Amygdala (tissue), 56 donors: ENCODE measurements around the gene DNPEP.
"Not testable (repeated sequence)": the region's sequence is repeated elsewhere in the genome, so short reads cannot be mapped to it uniquely, and the experiment has no call there.

Experiments
- DNase-seq, 56 donors: peaks; one replicate each; lab custom pipeline; 2025; lab: John Stamatoyannopoulos, UW

Gene DNPEP

GRCh38 chr2:219419331-219420197, 31.9 kb upstream of the DNPEP start:
- no peak for DNase-seq

DNA sequence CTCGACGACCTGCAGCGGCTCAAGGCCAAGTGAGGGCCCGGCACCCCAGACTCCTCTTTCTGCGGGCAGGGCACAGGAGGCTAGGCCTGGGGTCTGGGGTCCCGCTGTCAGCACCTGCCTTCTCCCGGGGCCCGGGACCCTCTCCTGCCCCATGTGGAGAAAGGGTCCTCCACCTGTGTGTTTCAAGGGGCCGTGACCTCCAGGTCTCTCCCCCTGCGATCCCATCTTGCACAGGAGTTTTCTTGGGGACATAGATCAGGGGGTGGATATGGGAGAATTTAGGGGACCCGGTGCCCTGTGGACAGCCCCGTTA, 31.3 kb upstream of the DNPEP start:
- no peak for DNase-seq

- DNase-seq: no peak
These were observed 30.7 kb upstream of the DNPEP start, which contains the start of gene DES for GRCh38 chr2:219418155-219419011. Gene DES, plus strand, starts transcription at chr2:219418377. Its CDS starts 86 bp downstream, at chr2:219418463.

DNA sequence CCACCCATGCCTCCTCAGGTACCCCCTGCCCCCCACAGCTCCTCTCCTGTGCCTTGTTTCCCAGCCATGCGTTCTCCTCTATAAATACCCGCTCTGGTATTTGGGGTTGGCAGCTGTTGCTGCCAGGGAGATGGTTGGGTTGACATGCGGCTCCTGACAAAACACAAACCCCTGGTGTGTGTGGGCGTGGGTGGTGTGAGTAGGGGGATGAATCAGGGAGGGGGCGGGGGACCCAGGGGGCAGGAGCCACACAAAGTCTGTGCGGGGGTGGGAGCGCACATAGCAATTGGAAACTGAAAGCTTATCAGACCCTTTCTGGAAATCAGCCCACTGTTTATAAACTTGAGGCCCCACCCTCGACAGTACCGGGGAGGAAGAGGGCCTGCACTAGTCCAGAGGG, 29.7 kb upstream of the DNPEP start:
- DNase-seq: peak in 1 of 56 donors; percentile 29

GRCh38 chr2:219416938-219417337, 29.2 kb upstream of the DNPEP start:
- no peak for DNase-seq

DNA sequence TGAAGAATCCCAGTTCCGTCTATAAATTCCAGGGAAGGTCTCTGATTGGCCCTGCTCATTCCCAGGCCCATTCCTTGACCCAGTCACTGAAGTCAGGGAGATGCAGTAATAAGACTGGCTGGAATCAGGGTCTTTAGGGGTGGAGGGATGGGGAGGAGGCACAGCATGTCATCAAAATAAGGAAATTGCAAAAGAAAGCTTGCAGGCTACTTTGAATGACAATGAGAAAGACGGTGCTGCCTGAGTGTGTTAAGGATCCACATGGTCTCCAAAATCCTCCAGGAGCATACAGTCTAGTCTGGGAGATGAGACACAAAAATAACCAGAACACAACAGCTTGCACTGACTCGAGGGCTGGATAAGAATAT, 28.5 kb upstream of the DNPEP start:
- DNase-seq: peak in 5 of 56 donors; percentile 7 to 19 (median 11)

GRCh38 chr2:219415580-219416234, 28.0 kb upstream of the DNPEP start:
- no peak for DNase-seq

DNA sequence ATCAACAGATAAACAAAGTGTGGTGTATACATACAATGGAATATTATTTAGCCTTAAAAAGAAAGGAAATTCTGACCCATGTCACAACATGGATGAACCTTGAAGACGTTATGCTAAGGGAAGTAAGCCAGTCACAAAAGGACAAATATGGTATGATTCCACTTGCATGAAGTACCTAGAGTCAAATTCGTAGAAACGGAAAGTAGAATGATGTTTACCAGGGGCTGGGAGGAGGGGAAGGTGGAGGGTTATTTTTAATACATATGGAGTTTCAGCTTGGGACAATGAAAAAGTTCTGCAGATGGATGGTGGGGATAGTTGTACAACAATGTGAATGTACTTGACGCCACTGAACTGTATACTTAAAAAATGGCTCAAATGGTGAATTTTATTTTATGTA, 27.1 kb upstream of the DNPEP start:
- no peak for DNase-seq

- DNase-seq: no peak
These were observed 22.7 kb upstream of the DNPEP start for GRCh38 chr2:219410390-219410789.

GRCh38 chr2:219409619-219410018, 21.9 kb upstream of the DNPEP start:
- no peak for DNase-seq

GRCh38 chr2:219408631-219409030, 20.9 kb upstream of the DNPEP start:
- DNase-seq: no peak

GRCh38 chr2:219408204-219408603, 20.5 kb upstream of the DNPEP start:
- no peak for DNase-seq

DNA sequence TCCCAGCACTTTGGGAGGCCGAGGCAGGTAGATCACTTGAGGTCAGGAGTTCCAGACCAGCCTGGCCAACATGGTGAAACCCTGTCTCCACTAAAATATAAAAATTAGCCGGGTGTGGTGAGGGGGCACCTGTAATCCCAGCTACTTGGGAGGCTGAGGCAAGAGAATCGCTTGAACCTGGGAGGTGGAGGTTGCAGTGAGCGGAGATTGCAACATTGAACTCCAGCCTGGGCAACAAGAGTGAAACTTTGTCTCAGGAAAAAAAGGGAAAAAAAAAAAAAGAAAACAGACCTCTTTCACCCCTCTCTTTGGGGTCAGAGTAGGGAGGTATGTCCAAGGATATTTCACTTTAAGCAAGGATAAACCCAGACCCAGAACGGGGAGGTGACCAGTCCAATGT, 19.6 kb upstream of the DNPEP start:
- not testable (repeated sequence) for DNase-seq

- DNase-seq: no peak
These were observed 19.1 kb upstream of the DNPEP start for GRCh38 chr2:219406861-219407230.

- DNase-seq: no peak
These were observed 18.5 kb upstream of the DNPEP start for GRCh38 chr2:219405958-219406860.

DNA sequence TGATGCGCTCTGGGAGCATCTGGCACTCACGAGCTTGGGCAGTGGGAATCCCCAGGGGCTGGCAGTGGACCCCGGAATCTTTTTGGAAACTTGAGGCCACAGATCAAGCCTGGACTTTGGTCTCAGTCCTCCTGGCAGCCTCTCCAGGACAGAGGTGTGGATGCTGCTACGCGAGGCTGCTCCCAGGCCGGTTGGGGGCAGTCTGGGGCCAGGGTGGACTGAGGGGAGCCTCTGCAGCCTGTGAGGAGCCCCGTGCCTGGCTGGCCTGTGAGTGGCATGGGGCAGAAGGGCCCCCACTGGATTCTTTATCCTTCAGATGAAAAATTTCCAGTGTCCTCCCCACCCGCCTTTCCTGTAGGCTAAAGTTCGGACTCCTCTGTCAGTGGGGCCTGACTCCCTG, 17.7 kb upstream of the DNPEP start:
- DNase-seq: no peak

GRCh38 chr2:219404954-219405353, 17.2 kb upstream of the DNPEP start:
- DNase-seq: no peak

DNA sequence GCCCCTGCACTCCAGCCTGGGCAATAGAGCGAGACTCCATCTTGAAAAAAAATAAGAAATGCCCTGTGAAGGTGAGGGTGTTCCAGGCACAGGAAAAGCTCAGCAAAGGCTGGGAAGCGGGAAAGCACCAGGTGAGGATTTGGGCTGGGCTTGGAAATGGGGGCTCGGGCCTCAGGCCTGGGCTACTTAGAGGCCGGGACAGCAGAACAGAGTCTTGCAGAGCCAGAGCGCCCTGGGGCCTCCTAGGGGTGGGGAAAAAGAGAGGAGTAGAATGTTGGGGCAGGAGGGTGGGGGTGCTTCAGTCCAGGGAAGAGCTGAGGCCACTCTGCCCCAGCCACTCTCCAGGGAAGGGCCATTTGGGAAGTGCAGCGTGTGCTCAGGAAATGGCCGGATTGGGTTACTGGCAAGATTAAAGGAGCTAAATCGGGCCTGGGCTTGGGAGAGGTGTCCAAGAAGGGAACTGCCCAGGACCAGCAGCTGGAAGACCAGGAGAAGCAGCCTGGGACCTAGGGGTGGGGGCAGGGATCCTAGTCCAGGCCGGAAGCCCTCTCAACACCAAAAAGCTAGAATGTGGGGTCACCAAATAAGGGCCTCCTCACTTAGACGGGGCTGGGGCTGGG, 16.7 kb upstream of the DNPEP start:
- no peak for DNase-seq

DNA sequence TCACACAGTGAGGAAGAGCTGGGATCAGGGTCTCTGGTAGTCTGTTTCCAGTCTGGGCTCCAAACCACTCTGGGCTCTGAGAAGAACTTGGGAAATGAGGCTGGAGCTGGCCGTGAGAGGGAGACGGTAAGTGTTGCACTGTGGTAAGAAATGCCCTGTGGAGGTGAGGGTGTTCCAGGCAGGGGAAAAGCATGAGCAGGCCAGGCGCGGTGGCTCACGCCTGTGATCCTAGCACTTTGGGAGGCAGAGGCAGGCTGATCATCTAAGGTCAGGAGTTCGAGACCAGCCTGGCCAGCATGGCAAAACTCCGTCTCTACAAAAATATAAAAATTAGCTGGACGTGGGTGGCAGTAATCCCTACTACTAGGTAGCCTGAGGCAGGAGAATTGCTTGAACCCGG, 16.1 kb upstream of the DNPEP start:
- DNase-seq: no peak
